Neural progenitor cell (in vitro differentiated cells): Measurements from ENCODE around the gene RNU1-1. TPM values are rescaled to one million over a fixed set of nuclear protein-coding genes. Genes with fewer than 3 reads are reported as not detected.
"Not testable (repeated sequence)": the region's sequence is repeated elsewhere in the genome, so short reads cannot be mapped to it uniquely, and the experiment has no call there.

Experiments
- DNase-seq: peaks from one replicate; pipeline ENCODE4 v3.0.0-alpha.2; 2016; ENCODE audit warnings: low spot score
- H2AFZ ChIP-seq: fragments of 200-600 bp; sonication (generic); replicated peaks from 2 replicates; pipeline ENCODE4 v1.6.1; 2016; ENCODE audit warnings: antibody characterized with exemption
- H3F3A ChIP-seq: fragments of 200-600 bp; sonication (generic); 2 replicates; pipeline ENCODE4 v1.6.1; 2016; ENCODE audit warnings: antibody characterized with exemption, low read depth
- H3K27ac ChIP-seq: fragments of 200-600 bp; sonication (generic); 2 replicates; pipeline ENCODE4 v1.5.1; 2016; ENCODE audit warnings: mild to moderate bottlenecking
- H3K27me3 ChIP-seq: fragments of 200-600 bp; sonication (generic); 2 replicates; pipeline ENCODE4 v1.6.1; 2016; ENCODE audit warnings: mild to moderate bottlenecking, moderate library complexity
- H3K36me3 ChIP-seq: fragments of 200-600 bp; sonication (generic); 2 replicates; pipeline ENCODE4 v1.5.1; 2016
- H3K4me1 ChIP-seq: fragments of 200-600 bp; sonication (generic); 2 replicates; pipeline ENCODE4 v1.6.1; 2016; ENCODE audit warnings: mixed run types
- H3K4me2 ChIP-seq: fragments of 200-600 bp; sonication (generic); 2 replicates; pipeline ENCODE4 v1.6.1; 2016
- H3K4me3 ChIP-seq: fragments of 200-600 bp; sonication (generic); 2 replicates; pipeline ENCODE4 v1.5.1; 2016
- H3K79me2 ChIP-seq: fragments of 200-600 bp; sonication (generic); 2 replicates; pipeline ENCODE4 v1.6.1; 2016; ENCODE audit warnings: low read depth
- H3K9ac ChIP-seq: fragments of 200-600 bp; sonication (generic); 2 replicates; pipeline ENCODE4 v1.6.1; 2016
- H3K9me3 ChIP-seq: fragments of 200-600 bp; sonication (generic); 2 replicates; pipeline ENCODE4 v1.5.1; 2016; ENCODE audit warnings: low read depth
- H4K20me1 ChIP-seq: fragments of 200-600 bp; sonication (generic); 2 replicates; pipeline ENCODE4 v1.6.1; 2016; ENCODE audit warnings: low read depth
- H3K27ac Mint-ChIP-seq: 3 replicates; pipeline ENCODE4 v1.8.0; 2021; ENCODE audit warnings: mixed read lengths
- H3K27me3 Mint-ChIP-seq: 2 replicates; pipeline ENCODE4 v1.8.0; 2022; ENCODE audit warnings: low read depth, mild to moderate bottlenecking, inconsistent platforms, moderate library complexity, mixed read lengths; ENCODE audit not compliant: insufficient read depth
- H3K36me3 Mint-ChIP-seq: 3 replicates; pipeline ENCODE4 v1.8.0; 2021; ENCODE audit warnings: mixed read lengths
- H3K4me1 Mint-ChIP-seq: 3 replicates; pipeline ENCODE4 v1.8.0; 2021; ENCODE audit warnings: mixed read lengths
- H3K4me3 Mint-ChIP-seq: 3 replicates; pipeline ENCODE4 v1.8.0; 2021; ENCODE audit warnings: mild to moderate bottlenecking, moderate library complexity, mixed read lengths
- H3K9me3 Mint-ChIP-seq: 3 replicates; pipeline ENCODE4 v1.8.0; 2020; ENCODE audit warnings: mixed read lengths
- EZH2 ChIP-seq: fragments of 200-600 bp; sonication (generic); IDR thresholded peaks from 2 replicates; pipeline ENCODE4 v1.6.1; 2017; ENCODE audit warnings: antibody characterized with exemption, mild to moderate bottlenecking, moderate library complexity
- EZH2phosphoT487 ChIP-seq: fragments of 200-600 bp; sonication (generic); IDR thresholded peaks from 2 replicates; pipeline ENCODE4 v1.6.1; 2017; ENCODE audit warnings: antibody characterized with exemption
- total RNA-seq: library from RNA; depleted of rRNA; stranded (reverse); fragments of >200 nt; gene quantifications from 2 replicates; pipeline ENCODE4 v1.2.3, GENCODE V29; 2015; ENCODE audit warnings: low replicate concordance
- TF ChIP-seq, protein P1 (sequence below): fragments of 200-600 bp; sonication (generic); IDR thresholded peaks from 2 replicates; pipeline ENCODE4 v1.5.1; 2017; ENCODE audit warnings: antibody characterized with exemption, mild to moderate bottlenecking

RNU1-1 gene
- total RNA-seq, 1 donor from 2014 or later: under 0.01 TPM

DNA sequence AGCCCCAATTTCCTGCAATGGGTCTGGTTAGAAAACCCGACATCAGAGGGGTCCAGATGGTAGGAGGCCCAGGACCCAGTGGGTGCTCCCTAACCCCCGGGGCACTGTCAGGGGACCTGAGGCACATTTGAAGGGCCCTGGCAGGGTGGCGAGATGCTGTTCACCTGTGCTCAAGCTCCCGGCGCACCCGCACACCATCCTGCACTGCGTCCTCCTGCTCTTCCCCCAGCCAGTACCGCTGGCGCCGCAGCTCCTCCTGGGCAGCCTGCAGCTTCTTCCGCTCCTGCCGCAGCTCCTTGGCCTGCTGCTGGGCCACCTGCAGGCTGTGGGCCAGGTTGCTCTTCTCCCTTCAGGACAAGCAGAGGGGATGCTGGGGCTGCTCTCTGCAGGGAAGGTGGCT is 36.0 kb downstream of the RNU1-1 start:
- H3K27ac ChIP-seq: no peak overlapping the region
- Mint-ChIP-seq H3K27me3 (peaks cover 3% of the 10 kb centered on the region), H3K4me3 (no peak overlapping the region), H3K9me3 (no peaks in the 10 kb centered on the region), H3K27ac (no peak overlapping the region), H3K4me1 (no peaks in the 10 kb centered on the region), H3K36me3 (peaks cover 22% of the 10 kb centered on the region)
- no peaks in the 10 kb centered on the region for H3K4me1 ChIP-seq
- no peak overlapping the region for H3K9ac ChIP-seq
- no peaks in the 10 kb centered on the region for H3F3A ChIP-seq
- no peaks in the 10 kb centered on the region for H3K27me3 ChIP-seq
- DNase-seq: no peak
- H3K4me2 ChIP-seq: no peak overlapping the region
- no peaks in the 10 kb centered on the region for H4K20me1 ChIP-seq
- TF ChIP-seq, protein P1, sequence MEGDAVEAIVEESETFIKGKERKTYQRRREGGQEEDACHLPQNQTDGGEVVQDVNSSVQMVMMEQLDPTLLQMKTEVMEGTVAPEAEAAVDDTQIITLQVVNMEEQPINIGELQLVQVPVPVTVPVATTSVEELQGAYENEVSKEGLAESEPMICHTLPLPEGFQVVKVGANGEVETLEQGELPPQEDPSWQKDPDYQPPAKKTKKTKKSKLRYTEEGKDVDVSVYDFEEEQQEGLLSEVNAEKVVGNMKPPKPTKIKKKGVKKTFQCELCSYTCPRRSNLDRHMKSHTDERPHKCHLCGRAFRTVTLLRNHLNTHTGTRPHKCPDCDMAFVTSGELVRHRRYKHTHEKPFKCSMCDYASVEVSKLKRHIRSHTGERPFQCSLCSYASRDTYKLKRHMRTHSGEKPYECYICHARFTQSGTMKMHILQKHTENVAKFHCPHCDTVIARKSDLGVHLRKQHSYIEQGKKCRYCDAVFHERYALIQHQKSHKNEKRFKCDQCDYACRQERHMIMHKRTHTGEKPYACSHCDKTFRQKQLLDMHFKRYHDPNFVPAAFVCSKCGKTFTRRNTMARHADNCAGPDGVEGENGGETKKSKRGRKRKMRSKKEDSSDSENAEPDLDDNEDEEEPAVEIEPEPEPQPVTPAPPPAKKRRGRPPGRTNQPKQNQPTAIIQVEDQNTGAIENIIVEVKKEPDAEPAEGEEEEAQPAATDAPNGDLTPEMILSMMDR: no peak
- TF ChIP-seq EZH2phosphoT487: no peak
- TF ChIP-seq EZH2: no peak
- H3K79me2 ChIP-seq: no peaks in the 10 kb centered on the region
- H3K9me3 ChIP-seq: no peaks in the 10 kb centered on the region
- peaks cover 4% of the 10 kb centered on the region for H3K36me3 ChIP-seq
- H2AFZ ChIP-seq: no peak overlapping the region
- no peak overlapping the region for H3K4me3 ChIP-seq

DNA sequence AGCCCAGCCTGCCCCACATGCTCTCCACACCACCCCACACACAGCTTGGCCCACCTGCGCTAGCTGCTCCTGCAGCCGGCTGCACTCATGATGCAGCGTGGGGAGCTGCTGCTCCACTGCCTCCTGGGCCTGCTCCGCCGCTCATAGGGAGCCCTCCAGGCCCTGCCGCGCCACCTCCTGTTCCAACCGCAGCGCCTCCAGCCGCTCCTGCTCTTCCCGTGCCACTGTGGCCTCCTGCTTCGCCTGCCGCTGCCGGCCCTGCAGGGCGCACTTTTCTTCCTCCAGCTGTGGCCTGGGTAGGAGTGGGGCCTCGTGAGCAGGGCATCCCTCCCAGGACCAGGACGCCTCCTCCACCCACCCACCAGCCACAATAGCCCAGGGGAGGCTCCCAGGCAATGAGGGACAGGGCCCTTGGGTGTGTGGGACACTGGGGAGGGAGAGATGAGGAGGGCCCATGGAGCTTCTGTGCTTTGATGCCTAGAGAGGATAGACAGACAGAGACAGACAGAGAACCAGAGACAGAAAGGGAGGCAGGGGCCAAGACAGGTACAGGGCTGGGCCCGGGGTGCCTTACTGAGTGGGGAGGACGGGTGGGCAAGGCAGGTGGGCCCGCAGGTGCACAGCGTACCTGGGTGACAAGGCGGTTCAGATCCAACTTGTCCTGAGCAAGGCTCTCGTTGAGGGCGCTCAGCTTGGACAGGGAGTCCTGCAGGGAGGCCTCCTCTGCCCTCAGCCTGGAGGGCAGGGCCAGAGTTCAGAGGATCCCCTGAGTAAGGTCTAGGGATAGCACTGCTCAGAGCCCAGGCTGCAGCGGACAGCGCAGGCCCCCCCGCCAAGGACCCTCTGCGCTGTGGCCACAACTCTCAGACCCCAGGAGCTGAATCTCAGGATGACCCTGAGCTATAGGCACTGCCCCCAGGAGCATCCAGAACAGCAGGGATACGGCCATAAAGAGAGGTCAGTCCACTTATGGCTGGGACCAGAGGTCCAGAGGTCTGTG is 38.0 kb downstream of the RNU1-1 start:
- not testable (repeated sequence) for H3K4me1 ChIP-seq, H3K9me3 Mint-ChIP-seq, H4K20me1 ChIP-seq, H3K4me3 Mint-ChIP-seq, H3K27ac Mint-ChIP-seq, H3K79me2 ChIP-seq, H3K27me3 Mint-ChIP-seq, H3K27ac ChIP-seq, H3K4me2 ChIP-seq, H3K36me3 ChIP-seq, H3K4me1 Mint-ChIP-seq, H3K27me3 ChIP-seq, DNase-seq, H3K9ac ChIP-seq, H3F3A ChIP-seq, H2AFZ ChIP-seq, H3K9me3 ChIP-seq, H3K4me3 ChIP-seq
- H3K36me3 Mint-ChIP-seq: peaks cover 17% of the 10 kb centered on the region

DNA sequence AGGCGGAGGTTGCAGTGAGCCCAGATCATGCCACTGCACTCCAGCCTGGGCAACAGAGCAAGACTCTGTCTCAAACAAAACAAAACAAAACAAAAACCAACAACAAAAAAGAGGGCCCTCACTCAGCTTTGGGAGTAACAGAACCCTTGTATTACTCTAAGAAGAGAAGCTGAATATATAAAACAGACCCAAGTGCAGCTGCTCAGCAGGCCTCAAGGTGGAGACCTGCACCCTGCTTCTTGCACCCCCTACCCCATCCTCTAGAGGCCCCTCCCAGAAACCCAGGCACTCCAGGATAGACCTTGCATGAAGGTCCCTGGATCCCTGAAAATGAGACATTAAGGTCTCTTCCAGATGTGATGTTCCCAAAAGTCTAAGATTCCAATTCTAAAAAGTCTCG is 39.2 kb downstream of the RNU1-1 start:
- not testable (repeated sequence) for H3K36me3 ChIP-seq

More for the DNA sequence above, 39.2 kb downstream of the RNU1-1 start:
- H3K27ac Mint-ChIP-seq, H2AFZ ChIP-seq, H3K27me3 Mint-ChIP-seq, H3K9ac ChIP-seq, H3K4me1 Mint-ChIP-seq, H3K9me3 ChIP-seq, H3K4me1 ChIP-seq, H3K27me3 ChIP-seq, H3K4me2 ChIP-seq, H4K20me1 ChIP-seq, H3K9me3 Mint-ChIP-seq, H3K27ac ChIP-seq, H3F3A ChIP-seq, H3K79me2 ChIP-seq, H3K4me3 ChIP-seq, H3K4me3 Mint-ChIP-seq: not testable (repeated sequence)
- peak; percentile 26 for DNase-seq
- TF ChIP-seq, protein P1: peak; percentile 32
- H3K36me3 Mint-ChIP-seq: peaks cover 12% of the 10 kb centered on the region
